Pericardium fibroblast (primary cell): ENCODE data around the gene PAPPA2. TPM values are rescaled to one million over a fixed set of nuclear protein-coding genes. Genes with fewer than 3 reads are reported as not detected.

Experiments used
- total RNA-seq: library from RNA; depleted of rRNA; stranded (reverse); fragments of >200 nt; gene quantifications from 2 replicates; pipeline ENCODE4 v1.2.3, GENCODE V29; 2015

The PAPPA2 gene
- total RNA-seq, result 0.35 and 7.9 TPM in 2 replicates

GRCh38 chr1:176462674-176463378 lies at the start of gene PAPPA2:
PAPPA2 (plus strand) TSS chr1:176463175; CDS start chr1:176556323, 93,148 bp downstream.

